B cell (primary cell): ENCODE data around the gene SIL1. TPM values are rescaled to one million over a fixed set of nuclear protein-coding genes. Genes with fewer than 3 reads are reported as not detected.

ENCODE experiments used
- ATAC-seq: fragments of 200-7000 bp; cut with Tn5 transposase; one replicate; pipeline ENCODE4 v1.10.0; 2021; ENCODE audit warnings: low read depth, mild to moderate bottlenecking, moderate number of reproducible peaks, moderate library complexity
- CTCF ChIA-PET: fragments of 350-600 bp; sonication (Branson Sonifier 250); formaldehyde crosslinking; loops from one replicate; lab custom pipeline; 2021; ENCODE audit warnings: antibody characterized with exemption, inconsistent platforms; lab: Charles Lee
- POLR2A ChIA-PET: fragments of 350-600 bp; sonication (Branson Sonifier 250); formaldehyde crosslinking; loops from one replicate; lab custom pipeline; 2021; ENCODE audit warnings: antibody characterized with exemption; lab: Charles Lee
- DNase-seq: peaks from one replicate; pipeline ENCODE4 v3.0.0; 2013
- H2AFZ ChIP-seq: 2 replicates; pipeline ENCODE4 v1.6.1; 2012; ENCODE audit warnings: mild to moderate bottlenecking, low read depth, low read length; ENCODE audit not compliant: insufficient read depth, poor library complexity, severe bottlenecking
- H3K27ac ChIP-seq, 2 donors: 1 replicate in 1 of 2; 2 replicates in 1 of 2; pipeline ENCODE4 v1.5.1; 2012 to 2013; ENCODE audit warnings: low read length in 2 of 2, mild to moderate bottlenecking in 2 of 2, moderate library complexity in 1 of 2
- H3K27me3 ChIP-seq, 4 experiments: fragments of 200-600 bp in 1 of 4; sonication (generic) in 1 of 4; replicated peaks in 1 of 4; 1 replicate in 2 of 4; 2 replicates in 2 of 4; pipeline versions ENCODE4 v1.6.1 to v1.7.0; 2013 to 2016; ENCODE audit warnings: low read length in 3 of 4, mild to moderate bottlenecking in 2 of 4, mixed read lengths in 1 of 4, moderate library complexity in 1 of 4; ENCODE audit not compliant: insufficient read depth in 4 of 4, control insufficient read depth in 3 of 4; ENCODE audit errors: control extremely low read depth in 1 of 4
- H3K36me3 ChIP-seq, 2 experiments: replicated peaks in 1 of 2; 1 replicate in 1 of 2; 2 replicates in 1 of 2; pipeline versions ENCODE4 v1.6.1 to v1.7.1; 2013; ENCODE audit warnings: low read length in 1 of 2; ENCODE audit not compliant: insufficient read depth in 2 of 2, control insufficient read depth in 1 of 2; ENCODE audit errors: control extremely low read depth in 1 of 2, extremely low read depth in 1 of 2
- H3K4me1 ChIP-seq, 2 donors: fragments of 200-600 bp in 1 of 2; sonication (generic) in 1 of 2; 1 replicate in 1 of 2; 2 replicates in 1 of 2; pipeline versions ENCODE4 v1.5.1 to v1.6.1; 2013 to 2017; ENCODE audit warnings: low read length in 2 of 2; ENCODE audit not compliant: control insufficient read depth in 2 of 2, insufficient read depth in 2 of 2
- H3K4me2 ChIP-seq: replicated peaks from 2 replicates; pipeline ENCODE3; 2012; ENCODE audit warnings: mild to moderate bottlenecking, low read depth, low read length; ENCODE audit not compliant: poor library complexity, severe bottlenecking
- H3K4me3 ChIP-seq, 5 experiments: fragments of 200-600 bp in 1 of 5; sonication (generic) in 1 of 5; 1 replicate in 3 of 5; 2 replicates in 2 of 5; pipeline versions ENCODE4 v1.5.1 to v1.7.0; 2011 to 2016; ENCODE audit warnings: low read length in 4 of 5, mild to moderate bottlenecking in 4 of 5, low read depth in 2 of 5, control low read depth in 1 of 5, moderate library complexity in 1 of 5; ENCODE audit not compliant: insufficient read depth in 1 of 5; ENCODE audit errors: control extremely low read depth in 1 of 5, extremely low read depth in 1 of 5
- H3K79me2 ChIP-seq: fragments of 200-600 bp; sonication (generic); one replicate; pipeline ENCODE4 v1.6.0; 2016; ENCODE audit warnings: low read length; ENCODE audit not compliant: control insufficient read depth, insufficient read depth
- H3K9ac ChIP-seq: fragments of 200-600 bp; sonication (generic); 2 replicates; pipeline ENCODE4 v1.6.1; 2017; ENCODE audit warnings: mild to moderate bottlenecking, low read length, moderate library complexity
- H3K9me3 ChIP-seq, 3 donors: one replicate each; pipeline versions ENCODE4 v1.6.1 to v1.7.1; 2013; ENCODE audit warnings: low read length in 2 of 3; ENCODE audit not compliant: control insufficient read depth in 2 of 3, insufficient read depth in 1 of 3; ENCODE audit errors: control extremely low read depth in 1 of 3
- H4K20me1 ChIP-seq: 2 replicates; pipeline ENCODE4 v1.6.0; 2012; ENCODE audit warnings: mild to moderate bottlenecking, low read length; ENCODE audit not compliant: insufficient read depth, control insufficient read depth, poor library complexity, severe bottlenecking
- H3K27ac Mint-ChIP-seq: one replicate; pipeline ENCODE4 v1.8.0; 2021; ENCODE audit warnings: mixed read lengths
- H3K27me3 Mint-ChIP-seq: one replicate; pipeline ENCODE4 v1.8.0; 2021; ENCODE audit warnings: mixed read lengths
- H3K4me1 Mint-ChIP-seq: one replicate; pipeline ENCODE4 v1.8.0; 2021; ENCODE audit warnings: mixed read lengths
- H3K4me3 Mint-ChIP-seq: one replicate; pipeline ENCODE4 v1.8.0; 2021; ENCODE audit warnings: mixed read lengths
- H3K9me3 Mint-ChIP-seq: one replicate; pipeline ENCODE4 v1.8.0; 2022; ENCODE audit warnings: mixed read lengths; ENCODE audit not compliant: insufficient read depth
- CTCF ChIP-seq: fragments of 200-600 bp; IDR thresholded peaks from one replicate; pipeline ENCODE4 v1.8.0; 2022; ENCODE audit warnings: antibody characterized with exemption, mild to moderate bottlenecking
- EZH2 ChIP-seq: IDR thresholded peaks from 2 replicates; pipeline ENCODE4 v1.6.1; 2012; ENCODE audit warnings: borderline replicate concordance, low read depth, mild to moderate bottlenecking, moderate library complexity, low read length; ENCODE audit not compliant: insufficient read depth, poor library complexity, severe bottlenecking
- WGBS: methylation state at CpG from one replicate; pipeline ENCODE4 v1.1.5; 2013; ENCODE audit warnings: missing lambda C conversion rate; ENCODE audit not compliant: insufficient coverage; 5-methylcytosine and 5-hydroxymethylcytosine counted together
- intact Hi-C: fragments of 100-400 bp; cut with micrococcal nuclease; formaldehyde crosslinking; loops from one replicate; pipeline ENCODE4 v1.10.0; 2022
- polyA plus RNA-seq: library from polyadenylated mRNA; depleted of rRNA; stranded (reverse); fragments of >200 nt; gene quantifications from 2 replicates; pipeline ENCODE4 v1.2.3, GENCODE V29; 2012
- total RNA-seq, 2 donors: library from RNA; stranded (reverse); fragments of 120-200 nt in 1 of 2; gene quantifications; 1 replicate in 1 of 2; 2 replicates in 1 of 2; pipeline versions ENCODE4 v1.2.3 to v1.2.4, GENCODE V29; 2013 to 2022

Gene SIL1
- total and polyA plus RNA-seq, 2 donors (not counting 1 experiment from before 2014, with no cell fraction given): 16.9 to 19.8 TPM

- ChIA-PET POLR2A (no interaction called here), CTCF (no interaction called here)
- H3K27me3 Mint-ChIP-seq: no peaks in the 10 kb centered on the region
- no peaks in the 10 kb centered on the region for H3K9me3 ChIP-seq
- intact Hi-C loops: no loop called here
- H4K20me1 ChIP-seq: peaks cover 5% of the 10 kb centered on the region
- no peaks in the 10 kb centered on the region for H3K36me3 ChIP-seq
- H3K27me3 ChIP-seq: no peaks in the 10 kb centered on the region
- peaks cover 51% of the 10 kb centered on the region for H3K4me1 Mint-ChIP-seq
- no peak overlapping the region for H3K4me3 Mint-ChIP-seq
- WGBS: 35% methylated on average over 3 of the region's 8 CpGs
- peaks cover 23 to 27% of the 10 kb centered on the region in 2 donors for H3K4me1 ChIP-seq
- peaks cover 19% of the 10 kb centered on the region for H3K79me2 ChIP-seq
- no peak for DNase-seq
- H2AFZ ChIP-seq: no peak overlapping the region
- no peak overlapping the region for H3K4me3 ChIP-seq
- H3K9ac ChIP-seq: no peak overlapping the region
- H3K9me3 Mint-ChIP-seq: no peaks in the 10 kb centered on the region
- peak overlapping the region; percentile 22 for H3K27ac Mint-ChIP-seq
- H3K4me2 ChIP-seq: no peak overlapping the region
- no peak overlapping the region for H3K27ac ChIP-seq
- TF ChIP-seq CTCF (no peak), EZH2 (no peak)
- no peak for ATAC-seq
These were observed 16.2 kb downstream of the SIL1 start for GRCh38 chr5:139181835-139182452.

DNA sequence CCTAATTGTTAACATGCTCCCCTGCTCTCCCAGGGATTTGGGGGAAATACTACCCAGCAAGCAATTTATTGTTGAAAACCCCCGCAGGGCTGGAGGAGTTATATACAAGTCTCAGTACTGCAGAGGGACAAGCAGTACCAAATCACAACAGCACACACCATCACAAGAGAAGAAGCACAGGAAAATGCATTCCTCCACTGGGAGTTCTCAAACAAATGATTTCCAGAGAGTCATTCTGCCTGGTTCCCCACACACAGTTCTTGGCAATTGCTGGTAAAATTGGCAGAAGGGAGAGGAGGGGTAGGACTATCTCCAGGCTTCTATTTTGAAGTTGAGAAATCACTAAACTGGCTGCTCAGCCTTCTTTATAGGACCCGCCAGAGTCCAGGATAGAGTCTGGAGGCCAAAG, 16.8 kb downstream of the SIL1 start:
- peak overlapping the region; percentile 12 for H3K27ac Mint-ChIP-seq
- no peak overlapping the region for H3K4me2 ChIP-seq

More for the DNA sequence above, 16.8 kb downstream of the SIL1 start:
- peaks cover 13% of the 10 kb centered on the region for H3K79me2 ChIP-seq
- no peaks in the 10 kb centered on the region for H3K9me3 ChIP-seq
- ATAC-seq (no peak), DNase-seq (no peak)
- H3K4me3 Mint-ChIP-seq: no peak overlapping the region
- peaks cover 23 to 27% of the 10 kb centered on the region in 2 donors for H3K4me1 ChIP-seq
- intact Hi-C loops: no loop called here
- ChIA-PET POLR2A (no interaction called here), CTCF (no interaction called here)
- H2AFZ ChIP-seq: no peak overlapping the region
- H3K9ac ChIP-seq: no peak overlapping the region
- TF ChIP-seq EZH2 (no peak), CTCF (no peak)
- no peaks in the 10 kb centered on the region for H3K36me3 ChIP-seq
- H3K9me3 Mint-ChIP-seq: no peaks in the 10 kb centered on the region
- no peaks in the 10 kb centered on the region for H3K27me3 Mint-ChIP-seq
- H3K4me1 Mint-ChIP-seq: peaks cover 53% of the 10 kb centered on the region
- H3K27ac ChIP-seq: no peak overlapping the region
- peaks cover 5% of the 10 kb centered on the region for H4K20me1 ChIP-seq
- no CpG with 5 or more reads among the region's 2 CpGs for WGBS
- no peaks in the 10 kb centered on the region for H3K27me3 ChIP-seq
- no peak overlapping the region for H3K4me3 ChIP-seq
